ENCODE data around the gene DCAF7.

DNA sequence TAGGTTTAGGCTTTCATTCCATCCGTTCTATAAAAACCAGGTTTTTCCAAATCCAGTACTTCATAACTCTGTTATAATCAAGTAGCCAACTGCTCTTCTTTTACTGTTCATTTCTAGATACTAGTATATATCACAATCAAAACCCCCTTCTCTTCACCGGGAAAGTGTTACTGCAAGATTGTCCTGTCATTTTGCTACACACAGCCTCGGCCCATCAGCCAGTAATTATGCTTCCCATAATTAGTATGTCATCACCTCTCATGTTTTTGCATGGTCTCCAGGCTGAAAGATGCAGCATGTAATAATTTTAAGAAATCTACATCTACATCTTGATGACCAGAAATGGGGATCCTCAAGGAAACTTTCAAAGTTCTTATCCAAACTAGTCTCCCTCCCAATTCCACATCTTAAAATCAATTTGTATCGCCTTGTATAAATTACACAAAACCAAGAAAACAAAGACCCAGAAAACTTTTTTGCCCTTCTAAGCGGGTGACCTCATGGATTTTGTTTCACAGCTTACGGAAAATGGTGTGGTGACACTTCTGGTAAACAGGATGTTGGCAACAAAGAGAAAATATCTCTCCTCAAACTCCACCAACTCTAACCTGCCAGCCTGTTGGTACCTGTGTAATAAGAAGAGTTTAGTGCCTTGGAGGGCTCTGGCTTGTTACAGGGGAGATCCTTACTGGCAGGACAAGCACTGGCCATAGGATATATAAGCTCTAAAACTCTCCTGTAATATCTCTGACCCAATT is 59.7 kb downstream of the DCAF7 start:
- no peak for TF ChIP-seq CTCF (IDR thresholded peaks at IDR 0.05; ENCODE audit: low read depth, low read length)
- no peak for TF ChIP-seq EZH2phosphoT487 (IDR thresholded peaks at IDR 0.05; ENCODE audit: low read depth)
